ENCODE data around the gene RYR2.

GRCh38 chr1:236997882-236998281 is 44.1 kb upstream of the RYR2 start:
- TF ChIP-seq, protein P1, sequence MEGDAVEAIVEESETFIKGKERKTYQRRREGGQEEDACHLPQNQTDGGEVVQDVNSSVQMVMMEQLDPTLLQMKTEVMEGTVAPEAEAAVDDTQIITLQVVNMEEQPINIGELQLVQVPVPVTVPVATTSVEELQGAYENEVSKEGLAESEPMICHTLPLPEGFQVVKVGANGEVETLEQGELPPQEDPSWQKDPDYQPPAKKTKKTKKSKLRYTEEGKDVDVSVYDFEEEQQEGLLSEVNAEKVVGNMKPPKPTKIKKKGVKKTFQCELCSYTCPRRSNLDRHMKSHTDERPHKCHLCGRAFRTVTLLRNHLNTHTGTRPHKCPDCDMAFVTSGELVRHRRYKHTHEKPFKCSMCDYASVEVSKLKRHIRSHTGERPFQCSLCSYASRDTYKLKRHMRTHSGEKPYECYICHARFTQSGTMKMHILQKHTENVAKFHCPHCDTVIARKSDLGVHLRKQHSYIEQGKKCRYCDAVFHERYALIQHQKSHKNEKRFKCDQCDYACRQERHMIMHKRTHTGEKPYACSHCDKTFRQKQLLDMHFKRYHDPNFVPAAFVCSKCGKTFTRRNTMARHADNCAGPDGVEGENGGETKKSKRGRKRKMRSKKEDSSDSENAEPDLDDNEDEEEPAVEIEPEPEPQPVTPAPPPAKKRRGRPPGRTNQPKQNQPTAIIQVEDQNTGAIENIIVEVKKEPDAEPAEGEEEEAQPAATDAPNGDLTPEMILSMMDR (IDR thresholded peaks at IDR 0.05; ENCODE audit: low read depth, low read length) = no peak
- TF ChIP-seq EZH2phosphoT487 (IDR thresholded peaks at IDR 0.05; ENCODE audit: low read depth) = no peak

Data from OCI-LY3 (cell line).